Neural progenitor cell (in vitro differentiated cells): ENCODE results near the gene ZNF827. TPM values are rescaled to one million over a fixed set of nuclear protein-coding genes. Genes with fewer than 3 reads are reported as not detected.

Experiments
- DNase-seq: peaks from one replicate; pipeline ENCODE4 v3.0.0-alpha.2; 2016; ENCODE audit warnings: low spot score
- H2AFZ ChIP-seq: fragments of 200-600 bp; sonication (generic); replicated peaks from 2 replicates; pipeline ENCODE4 v1.6.1; 2016; ENCODE audit warnings: antibody characterized with exemption
- H3F3A ChIP-seq: fragments of 200-600 bp; sonication (generic); 2 replicates; pipeline ENCODE4 v1.6.1; 2016; ENCODE audit warnings: antibody characterized with exemption, low read depth
- H3K27ac ChIP-seq: fragments of 200-600 bp; sonication (generic); 2 replicates; pipeline ENCODE4 v1.5.1; 2016; ENCODE audit warnings: mild to moderate bottlenecking
- H3K27me3 ChIP-seq: fragments of 200-600 bp; sonication (generic); 2 replicates; pipeline ENCODE4 v1.6.1; 2016; ENCODE audit warnings: mild to moderate bottlenecking, moderate library complexity
- H3K36me3 ChIP-seq: fragments of 200-600 bp; sonication (generic); 2 replicates; pipeline ENCODE4 v1.5.1; 2016
- H3K4me1 ChIP-seq: fragments of 200-600 bp; sonication (generic); 2 replicates; pipeline ENCODE4 v1.6.1; 2016; ENCODE audit warnings: mixed run types
- H3K4me2 ChIP-seq: fragments of 200-600 bp; sonication (generic); 2 replicates; pipeline ENCODE4 v1.6.1; 2016
- H3K4me3 ChIP-seq: fragments of 200-600 bp; sonication (generic); 2 replicates; pipeline ENCODE4 v1.5.1; 2016
- H3K79me2 ChIP-seq: fragments of 200-600 bp; sonication (generic); 2 replicates; pipeline ENCODE4 v1.6.1; 2016; ENCODE audit warnings: low read depth
- H3K9ac ChIP-seq: fragments of 200-600 bp; sonication (generic); 2 replicates; pipeline ENCODE4 v1.6.1; 2016
- H3K9me3 ChIP-seq: fragments of 200-600 bp; sonication (generic); 2 replicates; pipeline ENCODE4 v1.5.1; 2016; ENCODE audit warnings: low read depth
- H4K20me1 ChIP-seq: fragments of 200-600 bp; sonication (generic); 2 replicates; pipeline ENCODE4 v1.6.1; 2016; ENCODE audit warnings: low read depth
- H3K27ac Mint-ChIP-seq: 3 replicates; pipeline ENCODE4 v1.8.0; 2021; ENCODE audit warnings: mixed read lengths
- H3K27me3 Mint-ChIP-seq: 2 replicates; pipeline ENCODE4 v1.8.0; 2022; ENCODE audit warnings: low read depth, mild to moderate bottlenecking, inconsistent platforms, moderate library complexity, mixed read lengths; ENCODE audit not compliant: insufficient read depth
- H3K36me3 Mint-ChIP-seq: 3 replicates; pipeline ENCODE4 v1.8.0; 2021; ENCODE audit warnings: mixed read lengths
- H3K4me1 Mint-ChIP-seq: 3 replicates; pipeline ENCODE4 v1.8.0; 2021; ENCODE audit warnings: mixed read lengths
- H3K4me3 Mint-ChIP-seq: 3 replicates; pipeline ENCODE4 v1.8.0; 2021; ENCODE audit warnings: mild to moderate bottlenecking, moderate library complexity, mixed read lengths
- H3K9me3 Mint-ChIP-seq: 3 replicates; pipeline ENCODE4 v1.8.0; 2020; ENCODE audit warnings: mixed read lengths
- EZH2 ChIP-seq: fragments of 200-600 bp; sonication (generic); IDR thresholded peaks from 2 replicates; pipeline ENCODE4 v1.6.1; 2017; ENCODE audit warnings: antibody characterized with exemption, mild to moderate bottlenecking, moderate library complexity
- EZH2phosphoT487 ChIP-seq: fragments of 200-600 bp; sonication (generic); IDR thresholded peaks from 2 replicates; pipeline ENCODE4 v1.6.1; 2017; ENCODE audit warnings: antibody characterized with exemption
- total RNA-seq: library from RNA; depleted of rRNA; stranded (reverse); fragments of >200 nt; gene quantifications from 2 replicates; pipeline ENCODE4 v1.2.3, GENCODE V29; 2015; ENCODE audit warnings: low replicate concordance
- TF ChIP-seq, protein P1 (sequence below): fragments of 200-600 bp; sonication (generic); IDR thresholded peaks from 2 replicates; pipeline ENCODE4 v1.5.1; 2017; ENCODE audit warnings: antibody characterized with exemption, mild to moderate bottlenecking

The ZNF827 gene
- total RNA-seq, 1 donor from 2014 or later, result 7.7 TPM

DNA sequence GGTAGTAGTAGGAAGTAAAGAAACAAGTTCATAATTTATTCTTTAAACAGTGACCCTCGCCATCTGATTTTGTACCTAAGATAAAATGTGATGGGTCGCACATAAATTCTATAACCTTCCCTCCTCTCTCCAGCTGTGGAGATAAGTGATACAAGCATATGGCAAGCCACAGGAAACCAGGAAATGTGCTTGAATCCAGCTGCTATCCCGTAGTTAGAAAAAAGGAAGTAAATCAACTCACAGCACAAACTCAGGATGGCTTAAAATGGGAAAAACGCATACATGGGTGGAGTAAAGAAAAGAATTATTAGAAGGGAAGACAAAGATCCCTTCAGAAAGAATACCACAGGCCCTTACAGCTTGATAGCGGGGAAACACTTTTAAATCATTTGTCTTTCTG, 78.2 kb downstream of the ZNF827 start:
- TF ChIP-seq, protein P1, sequence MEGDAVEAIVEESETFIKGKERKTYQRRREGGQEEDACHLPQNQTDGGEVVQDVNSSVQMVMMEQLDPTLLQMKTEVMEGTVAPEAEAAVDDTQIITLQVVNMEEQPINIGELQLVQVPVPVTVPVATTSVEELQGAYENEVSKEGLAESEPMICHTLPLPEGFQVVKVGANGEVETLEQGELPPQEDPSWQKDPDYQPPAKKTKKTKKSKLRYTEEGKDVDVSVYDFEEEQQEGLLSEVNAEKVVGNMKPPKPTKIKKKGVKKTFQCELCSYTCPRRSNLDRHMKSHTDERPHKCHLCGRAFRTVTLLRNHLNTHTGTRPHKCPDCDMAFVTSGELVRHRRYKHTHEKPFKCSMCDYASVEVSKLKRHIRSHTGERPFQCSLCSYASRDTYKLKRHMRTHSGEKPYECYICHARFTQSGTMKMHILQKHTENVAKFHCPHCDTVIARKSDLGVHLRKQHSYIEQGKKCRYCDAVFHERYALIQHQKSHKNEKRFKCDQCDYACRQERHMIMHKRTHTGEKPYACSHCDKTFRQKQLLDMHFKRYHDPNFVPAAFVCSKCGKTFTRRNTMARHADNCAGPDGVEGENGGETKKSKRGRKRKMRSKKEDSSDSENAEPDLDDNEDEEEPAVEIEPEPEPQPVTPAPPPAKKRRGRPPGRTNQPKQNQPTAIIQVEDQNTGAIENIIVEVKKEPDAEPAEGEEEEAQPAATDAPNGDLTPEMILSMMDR, result no peak
- no peak for TF ChIP-seq EZH2
- TF ChIP-seq EZH2phosphoT487, result no peak
- H2AFZ ChIP-seq, result no peak overlapping the region
- H3K9ac ChIP-seq, result no peak overlapping the region
- H4K20me1 ChIP-seq, result no peaks in the 10 kb centered on the region
- no peak for DNase-seq
- no peaks in the 10 kb centered on the region for H3K36me3 ChIP-seq
- H3K4me1 ChIP-seq, result no peaks in the 10 kb centered on the region
- H3K4me2 ChIP-seq, result no peak overlapping the region
- H3K27me3 Mint-ChIP-seq, result peaks cover 2% of the 10 kb centered on the region
- H3K4me3 Mint-ChIP-seq, result no peak overlapping the region
- no peaks in the 10 kb centered on the region for H3K79me2 ChIP-seq
- no peak overlapping the region for H3K27ac ChIP-seq
- H3K4me3 ChIP-seq, result no peak overlapping the region
- peaks cover 36% of the 10 kb centered on the region for H3K36me3 Mint-ChIP-seq
- no peaks in the 10 kb centered on the region for H3F3A ChIP-seq
- peaks cover 7% of the 10 kb centered on the region for H3K4me1 Mint-ChIP-seq
- no peaks in the 10 kb centered on the region for H3K9me3 Mint-ChIP-seq
- no peaks in the 10 kb centered on the region for H3K27me3 ChIP-seq
- peak overlapping the region; percentile 48 for H3K27ac Mint-ChIP-seq
- H3K9me3 ChIP-seq, result no peaks in the 10 kb centered on the region

DNA sequence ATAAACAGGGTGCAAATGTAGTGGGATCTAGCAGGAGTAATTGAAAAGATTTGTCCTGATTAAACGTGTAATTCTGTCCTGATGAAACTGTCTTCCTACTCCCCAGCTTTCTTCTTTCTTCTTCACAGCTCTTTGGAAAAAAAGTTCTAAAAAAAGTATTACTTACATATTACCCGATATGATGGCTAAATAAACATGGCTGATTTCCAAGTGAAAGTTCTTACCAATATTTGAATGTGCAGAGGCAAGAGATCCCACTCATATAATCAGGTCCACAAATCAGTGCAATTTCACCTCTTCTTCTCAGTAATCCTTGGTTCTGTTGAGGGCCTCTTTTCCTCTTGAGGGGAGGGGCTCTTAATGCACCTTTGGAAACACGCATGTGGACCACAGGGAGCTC, 78.7 kb downstream of the ZNF827 start:
- H3K36me3 ChIP-seq, result no peaks in the 10 kb centered on the region
- Mint-ChIP-seq H3K27ac (no peak overlapping the region), H3K27me3 (peaks cover 2% of the 10 kb centered on the region), H3K4me1 (peaks cover 4% of the 10 kb centered on the region), H3K4me3 (no peak overlapping the region), H3K36me3 (peaks cover 36% of the 10 kb centered on the region), H3K9me3 (no peaks in the 10 kb centered on the region)
- no peak for DNase-seq
- H3K27ac ChIP-seq, result no peak overlapping the region
- no peaks in the 10 kb centered on the region for H4K20me1 ChIP-seq
- H3K4me3 ChIP-seq, result no peak overlapping the region
- H3K4me1 ChIP-seq, result no peaks in the 10 kb centered on the region
- H3K27me3 ChIP-seq, result no peaks in the 10 kb centered on the region
- TF ChIP-seq EZH2, result no peak
- TF ChIP-seq, protein P1, result no peak
- TF ChIP-seq EZH2phosphoT487, result no peak
- H3F3A ChIP-seq, result no peaks in the 10 kb centered on the region
- no peak overlapping the region for H2AFZ ChIP-seq
- no peak overlapping the region for H3K4me2 ChIP-seq
- H3K79me2 ChIP-seq, result no peaks in the 10 kb centered on the region
- H3K9me3 ChIP-seq, result no peaks in the 10 kb centered on the region
- H3K9ac ChIP-seq, result no peak overlapping the region

DNA sequence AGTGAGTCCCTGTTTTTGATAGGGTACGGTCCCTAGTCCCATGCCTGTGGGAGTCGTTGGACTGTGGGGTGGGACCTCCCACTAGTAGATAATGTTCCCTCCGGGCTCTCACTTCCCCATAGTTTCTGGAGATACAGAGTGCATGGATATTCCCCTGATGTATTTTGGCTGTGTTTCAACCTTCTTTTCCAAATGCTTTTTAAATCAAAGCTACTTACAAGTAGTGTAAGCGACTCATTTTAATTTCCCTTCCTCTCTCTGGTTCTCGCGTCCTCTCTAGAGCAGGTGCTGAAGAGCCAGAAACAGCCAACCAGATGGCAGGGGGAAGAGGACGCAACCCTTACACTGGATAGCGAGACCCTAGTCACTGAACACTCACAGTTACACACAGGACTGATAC, 79.2 kb downstream of the ZNF827 start:
- peaks cover 36% of the 10 kb centered on the region for H3K36me3 Mint-ChIP-seq
- peaks cover 4% of the 10 kb centered on the region for H3K4me1 Mint-ChIP-seq

More for the DNA sequence above, 79.2 kb downstream of the ZNF827 start:
- Histone ChIP-seq H4K20me1 (no peaks in the 10 kb centered on the region), H3K27me3 (no peaks in the 10 kb centered on the region), H3K79me2 (no peaks in the 10 kb centered on the region), H3K4me1 (no peaks in the 10 kb centered on the region), H3K9ac (no peak overlapping the region), H3K4me2 (no peak overlapping the region), H3K9me3 (no peaks in the 10 kb centered on the region), H3F3A (no peaks in the 10 kb centered on the region), H3K4me3 (no peak overlapping the region), H2AFZ (no peak overlapping the region), H3K36me3 (no peaks in the 10 kb centered on the region), H3K27ac (no peak overlapping the region)
- no peaks in the 10 kb centered on the region for H3K9me3 Mint-ChIP-seq
- H3K27me3 Mint-ChIP-seq, result peaks cover 2% of the 10 kb centered on the region
- H3K4me3 Mint-ChIP-seq, result no peak overlapping the region
- no peak for DNase-seq
- no peak overlapping the region for H3K27ac Mint-ChIP-seq
- TF ChIP-seq EZH2, result no peak
- TF ChIP-seq EZH2phosphoT487, result no peak
- TF ChIP-seq, protein P1, result no peak
